HG03159 (cell line): ENCODE results near the gene ZPR1.
"Not testable (repeated sequence)": the region's sequence is repeated elsewhere in the genome, so short reads cannot be mapped to it uniquely, and the experiment has no call there.

Experiments
- ATAC-seq: cut with Tn5 transposase; IDR thresholded peaks from one replicate; pipeline ENCODE4 v1.9.1; 2021; ENCODE audit warnings: mild to moderate bottlenecking, moderate library complexity; ENCODE audit not compliant: unreplicated experiment

The ZPR1 gene

GRCh38 chr11:116762132-116762531 is 25.7 kb downstream of the ZPR1 start:
- ATAC-seq = no peak

DNA sequence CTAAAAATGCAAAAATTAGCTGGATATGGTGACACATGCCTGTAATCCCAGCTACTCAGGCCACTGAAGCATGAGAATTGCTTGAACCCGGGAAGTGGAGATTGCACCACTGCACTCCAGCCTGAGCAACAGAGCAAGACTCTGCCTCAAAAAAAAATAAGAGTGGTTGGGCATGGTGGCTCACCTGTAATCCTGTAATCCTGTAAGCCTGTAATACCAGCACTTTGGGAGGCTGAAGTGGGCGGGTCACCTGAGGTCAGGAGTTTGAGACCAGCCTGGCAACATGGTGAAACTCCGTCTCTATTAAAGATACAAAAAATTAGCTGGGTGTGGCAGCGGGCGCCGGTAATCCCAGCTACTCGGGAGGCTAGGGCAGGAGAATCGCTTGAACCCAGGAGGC is 31.8 kb downstream of the ZPR1 start:
- not testable (repeated sequence) for ATAC-seq

DNA sequence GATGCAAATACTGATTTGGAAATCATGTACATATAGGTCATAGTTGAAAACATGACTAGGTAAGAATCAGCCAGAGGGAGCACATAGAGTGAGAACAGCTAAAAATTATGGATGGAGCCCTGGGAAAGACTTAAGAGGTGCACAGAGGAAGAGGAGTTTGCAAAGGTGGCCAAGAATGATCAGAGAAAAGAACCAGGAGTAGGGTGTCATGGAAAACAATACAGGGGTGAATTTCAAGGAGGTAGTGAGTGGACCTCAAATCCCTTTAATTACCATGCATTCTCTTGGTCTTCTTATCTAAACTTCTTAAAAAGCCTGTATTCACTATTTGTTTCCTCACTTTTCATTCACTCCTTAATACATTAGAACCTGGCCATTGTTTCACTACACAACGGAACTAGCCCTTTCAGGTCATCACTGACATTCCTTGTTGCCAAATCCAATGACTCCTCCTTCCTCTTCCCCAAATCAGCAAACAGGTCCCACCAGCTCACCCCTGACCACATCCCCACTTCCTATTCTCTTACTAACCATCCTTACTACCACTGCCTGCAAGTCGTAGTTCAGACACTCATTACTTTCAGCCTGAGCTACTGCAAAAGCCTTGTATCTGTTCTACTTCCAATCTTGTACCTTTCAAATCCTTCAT is 37.6 kb downstream of the ZPR1 start:
- ATAC-seq = no peak

DNA sequence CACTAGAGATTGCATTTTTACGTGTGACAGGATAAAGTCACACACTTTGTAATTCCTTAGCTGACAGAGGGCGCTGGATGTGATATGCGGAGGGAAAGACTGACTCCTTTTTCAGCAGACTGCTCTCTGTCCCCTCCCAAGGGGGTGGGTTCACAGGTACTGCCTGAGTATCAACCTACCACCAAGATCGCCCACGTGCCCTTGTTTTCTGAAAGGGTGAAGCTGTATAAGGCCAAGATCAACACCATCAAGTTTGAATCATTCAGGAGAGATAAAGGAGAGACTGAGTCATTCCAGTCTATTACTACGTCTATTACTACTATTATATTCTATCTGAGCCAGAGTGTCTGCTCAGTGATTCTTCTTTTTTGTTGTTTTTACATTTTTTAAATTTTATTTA is 45.7 kb downstream of the ZPR1 start:
- no peak for ATAC-seq

- ATAC-seq = no peak
Observed at GRCh38 chr11:116740741-116741140, 47.1 kb downstream of the ZPR1 start.

GRCh38 chr11:116738975-116739374 is 48.8 kb downstream of the ZPR1 start:
- no peak for ATAC-seq

- no peak for ATAC-seq
Observed at GRCh38 chr11:116736763-116737162, 51.1 kb downstream of the ZPR1 start.

DNA sequence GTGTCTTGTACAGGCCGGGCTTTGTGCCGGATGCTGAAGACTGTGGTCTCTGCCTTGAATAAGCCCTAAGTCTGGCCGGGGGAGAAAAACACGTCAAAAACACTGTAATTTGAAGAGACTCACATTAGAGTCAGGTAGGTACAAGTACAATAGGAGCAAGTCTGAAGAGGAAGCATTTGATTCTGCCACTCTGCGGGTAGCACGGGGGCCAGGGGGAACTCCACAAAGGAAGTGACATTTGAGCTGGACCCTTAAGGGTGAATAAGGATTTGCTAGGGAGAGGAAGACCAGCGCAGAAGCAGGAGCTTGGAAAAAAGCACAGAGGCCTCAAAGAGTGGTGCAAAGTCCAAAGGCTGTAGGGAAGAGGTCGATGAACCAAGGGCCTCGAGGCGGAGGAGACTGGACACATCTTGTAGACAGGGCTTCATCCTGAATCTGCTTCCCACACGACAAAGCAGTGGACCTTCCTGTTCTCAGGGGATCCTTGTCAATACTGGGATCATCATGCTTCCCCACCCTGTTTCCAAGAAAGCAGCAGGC is 53.8 kb downstream of the ZPR1 start:
- ATAC-seq = no peak

DNA sequence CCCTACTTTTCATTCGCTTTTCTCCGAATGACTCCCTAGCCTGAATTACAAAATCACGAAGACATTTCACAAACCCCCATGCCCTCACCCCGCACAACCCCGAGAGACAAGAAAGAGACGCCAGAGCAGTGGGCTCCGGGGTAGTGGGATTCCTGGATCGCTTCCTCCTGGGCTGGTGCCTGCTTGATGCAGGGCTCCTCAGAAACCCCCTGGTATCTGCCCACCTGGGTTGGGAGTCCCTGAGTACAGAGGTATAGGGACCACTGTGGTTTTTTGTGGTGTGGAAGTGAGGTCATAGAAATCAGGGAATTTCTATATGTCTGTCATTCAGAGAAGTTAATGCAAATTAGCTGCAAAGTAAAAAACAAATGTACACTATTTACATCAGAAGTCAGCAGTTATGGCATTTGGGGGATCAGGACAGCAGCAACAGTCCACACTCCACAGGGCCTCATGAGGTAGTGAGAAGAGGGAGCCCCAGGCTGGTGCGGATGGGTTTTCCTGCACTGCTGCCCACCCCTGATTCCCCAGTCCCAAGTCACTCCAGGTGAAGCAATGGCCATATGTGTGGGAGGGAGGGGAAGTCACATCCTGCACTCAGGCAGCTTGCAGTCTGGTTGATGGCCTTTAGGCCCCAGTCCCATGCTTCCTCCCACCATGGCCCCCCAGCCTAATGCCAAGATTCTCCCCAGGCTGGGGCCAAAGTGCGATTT is 54.6 kb downstream of the ZPR1 start:
- no peak for ATAC-seq

DNA sequence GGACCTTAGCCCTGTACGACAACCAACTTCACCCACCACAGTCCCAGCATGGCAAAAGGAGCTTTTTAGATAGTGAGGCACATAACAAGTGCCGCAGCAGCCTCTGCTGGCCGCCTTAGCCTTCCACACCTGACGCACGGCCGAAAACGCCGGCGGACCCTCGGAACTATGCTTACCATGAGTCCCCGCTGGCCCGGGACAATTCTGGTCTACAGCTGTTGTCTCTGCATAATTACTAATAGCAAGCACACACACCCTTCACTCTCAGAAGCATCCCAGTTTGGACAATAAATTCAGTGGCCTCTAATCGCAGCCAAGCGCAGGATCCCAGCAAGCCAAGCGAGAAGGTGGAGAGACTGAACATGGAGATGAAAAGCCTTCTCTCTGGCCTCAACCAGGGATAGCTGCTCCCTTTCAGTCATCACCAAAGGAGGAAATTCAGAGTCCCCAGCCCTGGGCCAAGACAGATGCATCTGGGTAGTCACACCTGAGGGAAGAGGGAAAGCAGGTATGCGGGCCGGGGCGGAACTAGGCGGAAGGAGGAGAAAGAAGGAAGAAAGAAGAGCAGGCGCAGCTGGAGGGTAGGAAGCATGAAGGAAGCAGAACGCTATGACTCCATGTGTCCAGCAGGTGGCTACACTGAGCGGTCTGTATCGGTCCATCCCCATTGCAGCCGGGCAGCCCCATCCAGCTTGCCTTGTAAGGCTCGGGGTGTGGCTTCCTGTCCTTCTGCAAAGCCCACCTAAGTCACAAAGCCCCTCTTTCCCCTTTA is 55.4 kb downstream of the ZPR1 start:
- ATAC-seq = peak; percentile 84

DNA sequence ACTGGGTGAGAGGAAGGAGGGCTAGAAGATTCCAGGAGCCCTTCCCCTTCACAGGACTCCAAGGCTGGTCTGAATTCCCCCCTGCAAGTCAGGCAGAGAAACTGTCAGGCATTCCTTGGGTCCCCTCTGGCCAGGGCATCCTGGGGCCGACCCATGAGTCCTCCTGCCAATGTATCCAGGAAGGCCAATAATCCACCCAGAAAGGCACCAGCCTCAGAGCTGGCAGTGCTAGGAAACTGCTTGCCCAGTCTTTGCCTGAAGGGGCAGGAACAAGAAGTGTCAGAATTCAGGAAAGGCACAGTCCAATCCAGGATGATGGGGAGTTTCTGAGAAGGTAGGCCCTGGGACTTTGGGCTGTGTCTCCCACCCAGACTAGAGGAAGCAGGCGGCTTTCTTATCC is 56.0 kb downstream of the ZPR1 start:
- ATAC-seq = no peak

GRCh38 chr11:116731097-116731761 is 56.6 kb downstream of the ZPR1 start:
- ATAC-seq = no peak

DNA sequence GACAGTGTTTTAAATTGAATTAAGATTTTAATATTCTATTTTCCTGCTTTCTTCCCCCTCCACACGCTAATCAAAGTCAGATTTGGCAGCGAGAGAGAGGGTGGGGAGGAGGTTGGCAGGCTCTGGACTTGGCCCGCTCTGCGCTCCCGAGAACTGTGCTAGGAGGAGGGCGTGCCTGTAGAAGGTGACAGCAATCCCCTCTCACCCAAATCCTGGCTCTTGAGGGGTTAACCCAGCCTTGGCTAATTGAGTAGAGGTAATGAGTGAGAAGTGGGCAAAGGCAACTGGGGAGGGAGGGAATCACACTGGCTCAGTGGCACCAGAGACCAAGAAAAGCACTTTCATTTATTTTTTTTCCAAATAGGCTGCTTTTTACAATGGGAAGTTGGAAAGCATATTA is 57.2 kb downstream of the ZPR1 start:
- no peak for ATAC-seq

GRCh38 chr11:116730241-116730561 is 57.6 kb downstream of the ZPR1 start:
- ATAC-seq = no peak

- no peak for ATAC-seq
Observed at GRCh38 chr11:116729501-116730240, 58.2 kb downstream of the ZPR1 start.

GRCh38 chr11:116727990-116728389 is 59.8 kb downstream of the ZPR1 start:
- ATAC-seq = no peak

DNA sequence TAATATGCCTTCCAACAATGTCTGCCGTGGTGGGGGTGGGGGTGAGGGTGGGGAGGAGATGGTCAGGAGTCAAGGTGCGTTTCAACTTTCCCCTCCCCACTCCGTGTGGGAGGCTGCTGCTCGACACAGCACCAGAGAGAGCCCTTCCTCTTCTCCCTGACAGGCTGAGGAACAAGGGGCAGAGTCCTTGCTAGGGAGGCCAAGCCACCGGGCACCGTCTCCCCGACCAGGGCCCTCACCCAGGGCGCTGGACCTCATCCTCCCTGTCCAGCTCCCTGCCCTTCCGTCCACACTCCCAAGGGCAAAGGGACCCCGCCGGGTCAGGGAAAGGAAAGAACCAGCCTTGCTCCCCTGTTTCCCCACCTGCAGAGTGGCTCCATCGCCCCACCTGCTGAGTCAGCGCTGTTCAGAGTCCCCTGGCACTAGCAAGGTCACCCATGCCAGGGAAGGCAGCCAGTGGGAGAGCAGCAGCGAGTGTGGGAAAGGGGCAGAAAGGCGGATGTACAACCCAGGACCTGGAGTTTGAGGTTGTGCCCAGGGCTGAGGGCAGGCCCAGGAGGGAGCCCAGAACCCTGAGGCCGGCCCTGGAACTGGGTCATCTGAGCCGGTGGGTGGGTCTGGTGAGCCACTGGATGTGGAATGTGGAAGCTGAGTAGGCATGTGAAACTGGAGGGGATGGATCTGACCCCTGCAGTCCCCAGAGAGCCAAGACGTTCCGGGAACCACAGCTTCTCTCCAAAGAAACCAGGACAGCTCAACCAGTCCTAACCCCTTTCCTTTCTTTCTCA is 62.2 kb downstream of the ZPR1 start:
- no peak for ATAC-seq

- ATAC-seq = no peak
Observed at GRCh38 chr11:116724813-116725212, 63.0 kb downstream of the ZPR1 start.
